ENCODE data around the gene PDE8B. TPM values are rescaled to one million over a fixed set of nuclear protein-coding genes. Genes with fewer than 3 reads are reported as not detected.

The PDE8B gene
- total RNA-seq, 1 donor from 2014 or later = 4.9 TPM

- Histone ChIP-seq H3K4me1 (no peaks in the 10 kb centered on the region), H3K9me3 (no peaks in the 10 kb centered on the region), H3K4me3 (no peak overlapping the region), H3K27me3 (no peaks in the 10 kb centered on the region), H3K36me3 (no peaks in the 10 kb centered on the region), H3K27ac (no peak overlapping the region)
- ATAC-seq (no peak), DNase-seq (no peak)
- intact Hi-C loops (cut with DNase I) = no loop called here
- no peak for TF ChIP-seq CTCF (IDR thresholded peaks at IDR 0.05)
These were observed 180.8 kb downstream of the PDE8B start for GRCh38 chr5:77391240-77391765.

- no peak for TF ChIP-seq CTCF (IDR thresholded peaks at IDR 0.05)
- Histone ChIP-seq H3K27ac (no peak overlapping the region), H3K27me3 (no peaks in the 10 kb centered on the region), H3K4me3 (no peak overlapping the region), H3K4me1 (no peaks in the 10 kb centered on the region), H3K36me3 (no peaks in the 10 kb centered on the region), H3K9me3 (no peaks in the 10 kb centered on the region)
- intact Hi-C loops (cut with DNase I) = no loop called here
- DNase-seq = no peak
- ATAC-seq = no peak
These were observed 183.7 kb downstream of the PDE8B start for GRCh38 chr5:77394064-77394715.

- H3K4me1 ChIP-seq = no peaks in the 10 kb centered on the region
- H3K4me3 ChIP-seq = no peak overlapping the region
- intact Hi-C loops (cut with DNase I) = no loop called here
- no peaks in the 10 kb centered on the region for H3K36me3 ChIP-seq
- DNase-seq (no peak), ATAC-seq (no peak)
- no peak overlapping the region for H3K27ac ChIP-seq
- no peak for TF ChIP-seq CTCF (IDR thresholded peaks at IDR 0.05)
- no peaks in the 10 kb centered on the region for H3K27me3 ChIP-seq
- H3K9me3 ChIP-seq = no peaks in the 10 kb centered on the region
These were observed 185.5 kb downstream of the PDE8B start for GRCh38 chr5:77396017-77396416.

GRCh38 chr5:77397686-77398292 lies 187.3 kb downstream of the PDE8B start:
- Histone ChIP-seq H3K4me1 (no peaks in the 10 kb centered on the region), H3K27ac (no peak overlapping the region), H3K9me3 (no peaks in the 10 kb centered on the region), H3K4me3 (no peak overlapping the region), H3K27me3 (no peaks in the 10 kb centered on the region), H3K36me3 (no peaks in the 10 kb centered on the region)
- no peak for DNase-seq
- TF ChIP-seq CTCF (IDR thresholded peaks at IDR 0.05) = no peak
- no peak for ATAC-seq
- intact Hi-C loops (cut with DNase I) = no loop called here

- Histone ChIP-seq H3K36me3 (no peaks in the 10 kb centered on the region), H3K9me3 (no peaks in the 10 kb centered on the region), H3K4me3 (no peak overlapping the region), H3K4me1 (no peaks in the 10 kb centered on the region), H3K27me3 (no peaks in the 10 kb centered on the region), H3K27ac (no peak overlapping the region)
- DNase-seq = no peak
- TF ChIP-seq CTCF (IDR thresholded peaks at IDR 0.05) = no peak
- intact Hi-C loops (cut with DNase I) = no loop called here
- no peak for ATAC-seq
These were observed 188.0 kb downstream of the PDE8B start for GRCh38 chr5:77398458-77398857.
